DND-41 (cell line): ENCODE data around the gene TFF2.

ENCODE experiments used
- ATAC-seq: fragments of 200-7000 bp; cut with Tn5 transposase; 3 replicates; pipeline ENCODE4 v1.9.1; 2021; ENCODE audit warnings: low read depth; ENCODE audit not compliant: insufficient read depth
- DNase-seq: peaks from one replicate; pipeline ENCODE4 v3.0.0-alpha.2; 2020
- H2AFZ ChIP-seq: 2 replicates; pipeline ENCODE4 v1.6.0; 2012; ENCODE audit warnings: low read depth, low read length
- H3K27ac ChIP-seq: 2 replicates; pipeline ENCODE4 v1.5.1; 2012; ENCODE audit warnings: low read length, inconsistent platforms
- H3K27me3 ChIP-seq: fragments of 200-600 bp; sonication (generic); 2 replicates; pipeline ENCODE4 v1.6.0; 2012; ENCODE audit warnings: low read length, mild to moderate bottlenecking, inconsistent platforms; ENCODE audit not compliant: insufficient read depth, poor library complexity
- H3K36me3 ChIP-seq: 2 replicates; pipeline ENCODE4 v1.5.1; 2012; ENCODE audit warnings: low read length, inconsistent platforms; ENCODE audit not compliant: insufficient read depth
- H3K4me1 ChIP-seq: 2 replicates; pipeline ENCODE4 v1.5.1; 2012; ENCODE audit warnings: mild to moderate bottlenecking, low read length; ENCODE audit not compliant: insufficient read depth
- H3K4me2 ChIP-seq: 2 replicates; pipeline ENCODE4 v1.6.0; 2012; ENCODE audit warnings: mild to moderate bottlenecking, moderate library complexity, low read length, inconsistent platforms; ENCODE audit not compliant: insufficient read depth
- H3K4me3 ChIP-seq, 2 experiments: fragments of 200-600 bp in 1 of 2; shearing (Covaris generic) in 1 of 2; 2 replicates each; pipeline ENCODE4 v1.5.1; 2012 to 2016; ENCODE audit warnings: inconsistent platforms in 2 of 2, low read length in 2 of 2, mild to moderate bottlenecking in 2 of 2, low read depth in 1 of 2, moderate library complexity in 1 of 2
- H3K79me2 ChIP-seq: 2 replicates; pipeline ENCODE4 v1.6.0; 2012; ENCODE audit warnings: low read length, inconsistent platforms; ENCODE audit not compliant: insufficient read depth
- H3K9ac ChIP-seq: 2 replicates; pipeline ENCODE4 v1.6.0; 2012; ENCODE audit warnings: low read depth, mild to moderate bottlenecking, inconsistent platforms, low read length, moderate library complexity
- H3K9me3 ChIP-seq: 2 replicates; pipeline ENCODE4 v1.5.1; 2012; ENCODE audit warnings: low read length, moderate library complexity, mild to moderate bottlenecking, inconsistent platforms; ENCODE audit not compliant: insufficient read depth, severe bottlenecking
- H4K20me1 ChIP-seq: 2 replicates; pipeline ENCODE4 v1.6.0; 2012; ENCODE audit warnings: low read length; ENCODE audit not compliant: insufficient read depth
- EZH2 ChIP-seq: IDR thresholded peaks from 3 replicates; pipeline ENCODE4 v1.6.1; 2012; ENCODE audit warnings: borderline replicate concordance, low read depth, mild to moderate bottlenecking, moderate library complexity, low read length, inconsistent platforms; ENCODE audit not compliant: severe bottlenecking
- TF ChIP-seq, protein P1 (sequence below): IDR thresholded peaks from 2 replicates; pipeline ENCODE4 v1.5.1; 2012; ENCODE audit warnings: borderline replicate concordance, low read length, moderate library complexity, mild to moderate bottlenecking; ENCODE audit not compliant: poor library complexity, severe bottlenecking; ENCODE audit errors: extremely low read depth

The TFF2 gene

DNA sequence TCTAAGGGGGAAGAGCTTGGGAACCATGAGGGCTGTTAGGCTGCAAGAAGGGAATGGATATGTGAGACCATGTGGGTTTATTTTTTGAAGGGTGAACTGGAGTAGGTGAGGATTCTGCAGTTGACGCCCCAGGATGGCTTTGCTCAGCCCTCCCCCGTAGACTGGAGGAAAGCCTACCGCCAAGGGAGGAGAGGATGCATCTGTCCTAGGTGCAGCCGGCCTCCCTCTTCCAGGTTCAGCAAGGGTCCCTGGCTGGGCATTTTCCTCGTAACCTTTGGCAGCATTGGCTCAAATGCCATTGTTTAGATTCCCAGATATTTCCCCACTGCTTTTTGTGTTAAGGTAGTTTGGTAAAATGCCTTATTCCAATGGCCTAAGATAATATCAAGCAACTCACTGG is 52.1 kb downstream of the TFF2 start:
- Histone ChIP-seq H4K20me1 (no peaks in the 10 kb centered on the region), H3K79me2 (no peaks in the 10 kb centered on the region), H3K27ac (no peak overlapping the region), H3K27me3 (no peaks in the 10 kb centered on the region), H3K4me2 (no peak overlapping the region), H2AFZ (no peak overlapping the region), H3K9me3 (no peaks in the 10 kb centered on the region), H3K4me3 (no peak overlapping the region), H3K9ac (no peak overlapping the region), H3K36me3 (peaks cover 32% of the 10 kb centered on the region), H3K4me1 (no peaks in the 10 kb centered on the region)
- TF ChIP-seq, protein P1, sequence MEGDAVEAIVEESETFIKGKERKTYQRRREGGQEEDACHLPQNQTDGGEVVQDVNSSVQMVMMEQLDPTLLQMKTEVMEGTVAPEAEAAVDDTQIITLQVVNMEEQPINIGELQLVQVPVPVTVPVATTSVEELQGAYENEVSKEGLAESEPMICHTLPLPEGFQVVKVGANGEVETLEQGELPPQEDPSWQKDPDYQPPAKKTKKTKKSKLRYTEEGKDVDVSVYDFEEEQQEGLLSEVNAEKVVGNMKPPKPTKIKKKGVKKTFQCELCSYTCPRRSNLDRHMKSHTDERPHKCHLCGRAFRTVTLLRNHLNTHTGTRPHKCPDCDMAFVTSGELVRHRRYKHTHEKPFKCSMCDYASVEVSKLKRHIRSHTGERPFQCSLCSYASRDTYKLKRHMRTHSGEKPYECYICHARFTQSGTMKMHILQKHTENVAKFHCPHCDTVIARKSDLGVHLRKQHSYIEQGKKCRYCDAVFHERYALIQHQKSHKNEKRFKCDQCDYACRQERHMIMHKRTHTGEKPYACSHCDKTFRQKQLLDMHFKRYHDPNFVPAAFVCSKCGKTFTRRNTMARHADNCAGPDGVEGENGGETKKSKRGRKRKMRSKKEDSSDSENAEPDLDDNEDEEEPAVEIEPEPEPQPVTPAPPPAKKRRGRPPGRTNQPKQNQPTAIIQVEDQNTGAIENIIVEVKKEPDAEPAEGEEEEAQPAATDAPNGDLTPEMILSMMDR: no peak
- TF ChIP-seq EZH2: no peak
- ATAC-seq (no peak), DNase-seq (no peak)

DNA sequence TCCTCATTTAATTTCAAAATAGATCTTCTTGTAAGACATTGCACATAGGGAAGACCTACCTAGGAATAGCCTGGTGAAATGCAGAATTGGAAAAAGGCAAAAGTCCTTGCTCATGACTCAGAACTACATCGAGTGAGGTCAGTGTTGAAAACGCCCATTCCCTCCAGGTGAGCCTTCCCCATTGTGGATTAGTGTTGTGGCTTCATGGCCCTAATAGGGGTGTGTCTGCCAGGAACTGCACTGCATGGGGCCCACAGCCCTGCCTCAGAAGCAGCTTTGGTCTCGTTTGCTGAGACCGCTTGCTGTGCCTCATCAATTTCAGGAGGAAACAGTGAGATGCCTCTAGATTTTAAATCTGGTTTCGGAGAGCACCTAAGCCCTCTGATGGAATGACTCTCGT is 52.6 kb downstream of the TFF2 start:
- Histone ChIP-seq H3K9ac (no peak overlapping the region), H2AFZ (no peak overlapping the region), H3K9me3 (no peaks in the 10 kb centered on the region), H3K36me3 (peaks cover 36% of the 10 kb centered on the region), H3K79me2 (no peaks in the 10 kb centered on the region), H3K4me1 (no peaks in the 10 kb centered on the region), H4K20me1 (no peaks in the 10 kb centered on the region), H3K27me3 (no peaks in the 10 kb centered on the region), H3K4me2 (no peak overlapping the region), H3K27ac (no peak overlapping the region), H3K4me3 (no peak overlapping the region)
- DNase-seq (no peak), ATAC-seq (no peak)
- TF ChIP-seq EZH2: no peak
- TF ChIP-seq, protein P1: no peak

DNA sequence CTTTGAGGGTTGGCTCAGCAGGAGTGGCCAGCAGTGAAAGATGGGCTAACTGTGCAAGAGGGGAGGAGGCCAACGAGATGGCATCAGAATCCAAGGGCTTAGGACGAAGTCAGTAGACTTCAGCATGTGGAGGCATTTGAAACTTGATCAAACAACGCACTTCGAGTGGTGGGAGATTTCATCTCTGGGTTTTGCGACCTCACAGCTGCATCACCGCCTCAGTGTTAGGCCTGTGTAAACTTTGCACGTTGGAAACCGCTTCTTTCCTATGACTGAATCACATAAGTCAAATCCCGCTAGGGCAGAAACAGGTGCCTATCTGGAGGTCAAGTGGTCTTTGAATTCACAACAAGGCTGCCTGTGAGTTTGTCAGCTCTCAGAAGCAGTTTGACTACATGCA is 53.4 kb downstream of the TFF2 start:
- H3K9ac ChIP-seq: no peak overlapping the region
- no peaks in the 10 kb centered on the region for H3K27me3 ChIP-seq
- H3K9me3 ChIP-seq: no peaks in the 10 kb centered on the region
- H3K79me2 ChIP-seq: no peaks in the 10 kb centered on the region
- no peak overlapping the region for H3K27ac ChIP-seq
- no peaks in the 10 kb centered on the region for H4K20me1 ChIP-seq
- H3K4me2 ChIP-seq: no peak overlapping the region
- DNase-seq: no peak
- H3K4me1 ChIP-seq: no peaks in the 10 kb centered on the region
- H2AFZ ChIP-seq: no peak overlapping the region
- no peak overlapping the region for H3K4me3 ChIP-seq
- peaks cover 45% of the 10 kb centered on the region for H3K36me3 ChIP-seq
- no peak for ATAC-seq
- TF ChIP-seq, protein P1: no peak
- no peak for TF ChIP-seq EZH2

DNA sequence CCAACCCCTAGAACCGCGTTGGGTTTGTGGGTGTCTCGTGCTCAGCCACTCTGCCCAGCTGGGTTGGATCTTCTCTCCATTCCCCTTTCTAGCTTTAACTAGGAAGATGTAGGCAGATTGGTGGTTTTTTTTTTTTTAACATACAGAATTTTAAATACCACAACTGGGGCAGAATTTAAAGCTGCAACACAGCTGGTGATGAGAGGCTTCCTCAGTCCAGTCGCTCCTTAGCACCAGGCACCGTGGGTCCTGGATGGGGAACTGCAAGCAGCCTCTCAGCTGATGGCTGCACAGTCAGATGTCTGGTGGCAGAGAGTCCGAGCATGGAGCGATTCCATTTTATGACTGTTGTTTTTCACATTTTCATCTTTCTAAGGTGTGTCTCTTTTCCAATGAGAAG is 54.3 kb downstream of the TFF2 start:
- H3K9me3 ChIP-seq: no peaks in the 10 kb centered on the region
- ATAC-seq (no peak), DNase-seq (no peak)
- no peak for TF ChIP-seq EZH2
- TF ChIP-seq, protein P1: no peak
- no peaks in the 10 kb centered on the region for H3K4me1 ChIP-seq
- H2AFZ ChIP-seq: no peak overlapping the region
- H3K27me3 ChIP-seq: no peaks in the 10 kb centered on the region
- peaks cover 52% of the 10 kb centered on the region for H3K36me3 ChIP-seq
- no peak overlapping the region for H3K27ac ChIP-seq
- no peak overlapping the region for H3K4me3 ChIP-seq
- no peak overlapping the region for H3K4me2 ChIP-seq
- no peaks in the 10 kb centered on the region for H3K79me2 ChIP-seq
- no peak overlapping the region for H3K9ac ChIP-seq
- no peaks in the 10 kb centered on the region; the same call in 1 of the 2 replicates for H4K20me1 ChIP-seq
